GM18499 (cell line): ENCODE data around the gene XXYLT1.
"Not testable (repeated sequence)": the region's sequence is repeated elsewhere in the genome, so short reads cannot be mapped to it uniquely, and the experiment has no call there.

Experiments used
- ATAC-seq: cut with Tn5 transposase; IDR thresholded peaks from one replicate; pipeline ENCODE4 v1.9.1; 2021; ENCODE audit warnings: moderate number of reproducible peaks; ENCODE audit not compliant: insufficient read depth, unreplicated experiment

XXYLT1 gene

DNA sequence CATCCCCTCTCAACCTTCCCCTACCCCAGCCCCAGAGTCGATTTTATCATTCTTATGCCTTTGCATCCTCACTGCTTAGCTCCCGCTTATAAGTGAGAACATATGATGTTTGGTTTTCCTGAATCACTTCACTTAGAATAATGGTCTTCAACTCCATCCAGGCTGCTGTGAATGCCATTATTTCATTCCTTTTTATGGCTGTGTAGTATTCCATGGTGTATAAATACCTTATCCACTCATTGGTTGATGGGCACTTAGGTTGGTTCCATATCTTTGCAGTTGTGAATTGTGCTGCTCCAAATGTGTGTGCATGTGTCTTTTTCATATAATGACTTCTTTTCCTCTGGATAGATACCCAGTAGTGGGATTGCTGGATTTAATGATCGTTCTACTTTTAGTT is 233.4 kb downstream of the XXYLT1 start:
- ATAC-seq: not testable (repeated sequence)

DNA sequence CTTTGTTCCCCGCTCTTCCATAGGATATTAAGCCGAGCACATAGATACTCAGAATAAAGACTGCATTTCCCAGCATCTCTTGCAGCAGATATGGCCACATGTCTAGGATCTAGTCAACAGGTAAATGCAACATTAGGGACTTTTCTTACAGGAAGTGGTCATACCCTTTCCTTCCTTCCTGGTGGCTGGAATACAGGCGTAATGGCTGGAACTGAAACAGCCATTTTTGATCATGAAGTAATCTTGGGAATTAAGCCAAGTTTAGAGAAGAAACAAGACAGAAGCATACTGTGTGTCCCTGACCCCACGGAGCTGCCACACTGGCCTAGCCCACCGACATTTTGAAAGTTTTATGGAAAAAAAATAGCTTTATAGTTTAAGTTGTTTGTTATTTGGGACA is 234.0 kb downstream of the XXYLT1 start:
- ATAC-seq: no peak

DNA sequence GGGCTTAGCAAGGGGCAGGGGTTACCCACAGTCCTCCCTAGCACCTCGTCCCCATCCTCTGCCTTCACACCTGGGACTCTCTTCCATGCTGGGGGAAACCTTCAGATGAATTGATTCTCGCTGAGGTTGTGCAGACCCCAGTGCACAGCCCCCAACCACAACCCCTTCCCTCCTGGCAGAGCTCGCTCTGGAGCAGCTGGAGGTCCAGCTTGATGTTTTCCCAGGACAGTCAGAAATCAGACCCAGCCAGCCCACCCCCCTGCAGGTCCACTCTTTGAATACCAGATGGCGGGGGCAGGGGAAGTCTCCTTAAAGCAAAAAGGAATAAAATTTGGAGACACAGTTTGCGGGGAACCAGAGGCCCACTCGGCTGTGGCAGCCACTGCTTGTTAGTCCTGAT is 234.4 kb downstream of the XXYLT1 start:
- ATAC-seq: no peak

DNA sequence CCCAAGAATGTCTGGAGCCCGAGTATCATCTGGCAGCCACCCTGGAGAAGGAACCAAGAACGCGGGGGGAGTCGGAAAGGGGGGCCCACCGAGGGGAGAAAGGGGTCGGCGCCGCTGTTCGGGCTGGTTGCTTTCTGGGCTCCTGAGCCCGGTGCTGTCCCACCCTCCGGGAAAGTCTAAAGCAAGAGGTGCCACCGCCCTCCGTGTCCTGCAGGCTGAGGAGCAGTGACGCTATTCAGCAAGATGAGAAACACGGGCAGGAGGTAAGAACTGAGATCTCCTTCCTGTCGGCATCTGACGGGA is 234.8 kb downstream of the XXYLT1 start:
- ATAC-seq: no peak

DNA sequence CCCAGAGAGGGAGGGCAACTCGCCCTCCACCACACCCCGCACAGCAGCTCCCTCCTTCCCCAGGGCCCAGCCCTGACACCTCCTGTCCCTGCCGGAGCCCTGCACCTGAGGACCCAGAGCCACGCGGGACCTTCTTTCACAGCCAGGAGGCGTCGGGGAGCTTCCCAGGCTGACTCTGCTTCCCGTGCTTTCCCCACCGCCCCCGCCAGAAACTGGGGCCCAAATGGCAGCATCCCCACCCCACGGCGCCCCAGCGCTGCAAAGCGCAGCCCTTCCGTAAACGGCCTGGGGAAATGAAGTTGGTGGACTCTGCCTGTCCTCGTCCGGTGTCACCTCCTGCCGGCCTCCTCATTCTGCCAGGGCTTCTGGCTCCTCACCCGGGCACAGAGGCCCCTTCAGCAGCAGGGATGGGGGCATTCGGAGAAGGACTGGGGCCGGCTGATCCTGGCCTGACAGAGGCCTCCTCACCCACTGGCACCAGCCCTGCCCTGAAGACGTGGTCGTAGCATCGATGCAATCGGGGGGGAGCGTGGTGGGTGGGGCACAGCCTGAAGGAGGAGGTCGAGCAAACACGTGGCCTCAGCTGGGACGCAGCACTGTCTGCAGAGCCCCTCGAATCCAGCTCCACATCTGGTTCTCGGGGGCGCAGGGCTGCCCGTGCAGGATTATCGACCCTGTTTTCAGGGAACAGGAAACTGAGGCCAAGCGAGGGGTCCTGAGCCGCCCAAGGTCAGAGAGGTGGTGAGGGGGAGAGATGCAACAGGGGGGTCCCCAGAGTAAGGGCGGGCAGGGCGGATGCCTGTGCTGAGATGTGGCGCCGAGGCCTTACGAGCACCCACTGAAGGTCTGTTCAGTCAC is 235.4 kb downstream of the XXYLT1 start:
- ATAC-seq: no peak

DNA sequence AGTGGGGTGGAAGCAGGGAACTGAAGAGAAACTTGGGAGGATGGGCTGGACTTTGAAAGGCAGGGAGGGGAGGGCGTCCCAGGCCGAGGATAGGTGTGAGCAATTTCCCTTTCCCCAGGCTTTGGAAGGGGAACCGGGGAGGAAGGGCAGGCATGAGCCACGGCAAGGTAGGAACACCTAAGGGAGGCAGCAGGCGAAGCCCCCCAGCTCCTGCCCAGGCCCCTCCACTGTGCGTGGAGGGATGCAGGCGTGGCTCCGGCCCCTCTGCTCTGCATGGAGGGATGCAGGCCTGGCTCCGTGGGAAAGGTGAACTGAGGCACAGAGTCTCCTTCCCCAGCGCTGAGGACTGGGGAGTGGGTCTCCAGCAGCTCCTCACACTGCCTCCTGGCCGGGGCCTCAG is 236.4 kb downstream of the XXYLT1 start:
- ATAC-seq: no peak

DNA sequence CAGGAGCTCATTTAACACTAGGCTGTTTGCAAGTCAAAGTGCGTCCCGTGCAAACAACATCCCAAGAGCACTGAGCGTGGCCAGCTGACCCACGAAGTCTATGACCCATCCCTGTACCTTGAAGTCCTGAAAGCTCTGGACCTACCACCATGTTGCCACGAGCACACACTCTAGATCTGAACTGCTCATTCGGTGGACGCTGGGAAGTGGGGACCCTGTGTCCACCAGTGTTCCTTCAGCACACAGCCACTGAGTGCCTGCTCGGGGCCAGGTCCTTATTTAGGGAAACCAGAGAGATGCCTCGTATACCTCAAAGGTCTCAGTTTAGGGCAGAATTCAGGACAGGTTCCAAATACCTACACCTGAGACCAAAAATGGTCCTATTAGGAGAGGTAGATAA is 236.9 kb downstream of the XXYLT1 start:
- no peak for ATAC-seq

DNA sequence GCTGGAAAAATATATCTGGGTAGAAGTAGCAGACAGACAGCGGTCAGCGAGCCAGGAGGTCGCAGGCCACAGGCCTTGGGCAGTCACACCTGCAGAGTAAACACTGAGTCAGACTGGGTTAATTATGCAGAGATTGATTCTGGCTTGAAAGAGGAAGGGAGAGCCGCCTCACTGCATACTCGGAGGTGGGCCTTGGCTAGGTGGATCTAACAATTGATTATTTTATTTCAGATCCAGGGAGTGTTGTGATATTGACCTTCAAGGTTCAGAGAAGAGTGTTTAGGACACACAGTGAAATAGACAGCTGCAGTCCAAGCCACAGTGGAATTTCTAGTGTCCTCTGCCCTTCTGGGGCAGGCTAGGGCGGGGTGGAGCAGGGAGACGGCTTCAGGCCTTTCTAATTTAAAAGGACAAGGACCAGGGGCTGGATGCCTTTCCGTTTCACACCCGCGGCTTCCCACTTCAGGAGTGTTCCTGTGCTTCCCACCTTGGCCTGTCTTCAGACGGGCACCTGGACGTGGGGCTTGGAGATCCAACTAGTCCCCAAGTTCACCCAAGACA is 237.3 kb downstream of the XXYLT1 start:
- ATAC-seq: no peak

DNA sequence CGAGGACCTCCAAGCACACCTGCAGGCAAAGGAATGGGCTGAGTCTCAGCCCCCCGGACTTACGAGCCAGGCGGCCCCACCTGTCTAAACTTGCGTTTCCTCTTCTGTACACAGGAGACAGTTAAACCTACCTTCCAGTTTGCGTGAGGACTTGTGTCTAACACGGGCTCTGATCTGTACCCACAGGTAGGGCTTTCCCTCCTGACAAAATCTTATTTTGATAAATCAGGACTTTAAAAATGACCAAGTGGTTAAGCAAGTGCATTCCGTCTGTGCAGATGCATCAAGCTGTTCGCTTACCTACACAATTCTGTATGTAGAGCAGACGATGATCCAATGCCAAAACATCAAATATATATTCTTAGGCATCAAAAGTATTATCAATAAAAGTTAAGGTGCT is 238.0 kb downstream of the XXYLT1 start:
- no peak for ATAC-seq

DNA sequence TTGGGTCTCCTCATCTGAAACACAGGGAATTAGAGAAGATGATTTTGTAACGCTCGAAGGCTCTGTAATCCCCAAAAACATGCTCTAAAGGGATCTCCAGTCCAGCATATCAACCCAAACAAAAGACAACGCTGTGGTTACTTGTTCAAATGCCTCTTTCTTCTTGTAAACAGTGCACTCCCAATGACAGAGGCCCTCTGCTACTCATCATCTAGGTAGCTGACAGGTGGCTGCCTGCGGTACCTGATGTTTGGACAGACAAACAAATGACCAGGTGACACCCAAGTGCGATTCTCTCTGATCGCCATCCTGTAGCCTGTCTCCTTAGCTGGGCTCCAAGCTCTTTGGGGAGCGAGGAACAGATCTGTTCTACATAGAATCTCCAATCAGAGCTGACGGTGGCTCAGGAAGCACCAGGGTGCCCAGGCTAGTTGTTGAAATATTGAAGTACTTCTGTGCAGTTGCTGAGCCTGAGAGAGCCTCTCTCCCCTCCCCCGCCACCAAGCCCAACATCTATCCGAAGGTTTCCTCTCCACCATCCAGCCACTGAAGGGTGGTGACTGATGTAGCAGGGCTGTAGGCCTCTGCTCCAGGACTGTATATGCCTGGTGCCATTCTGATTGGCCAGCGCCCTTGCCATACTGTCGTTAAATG is 238.7 kb downstream of the XXYLT1 start:
- ATAC-seq: no peak

DNA sequence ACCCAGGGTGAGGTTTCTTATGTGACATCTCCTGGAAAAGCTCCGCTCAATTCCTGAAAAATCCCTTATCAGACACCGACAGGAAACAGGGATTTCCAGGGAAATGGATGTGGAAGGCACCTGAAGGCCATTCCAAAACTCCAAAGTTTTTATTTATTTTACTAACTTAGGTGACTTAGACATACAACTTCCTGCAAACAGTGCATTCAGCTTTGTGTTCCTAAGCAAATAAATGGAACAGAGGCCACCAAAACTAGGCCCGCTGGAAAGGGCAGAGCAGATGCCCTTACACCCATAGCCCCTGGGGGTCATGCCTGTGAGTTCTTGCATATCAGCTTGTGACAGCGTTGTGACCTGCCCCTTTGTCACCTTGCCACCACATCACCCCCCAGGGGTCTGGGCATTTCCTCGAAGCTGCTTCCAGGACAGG is 239.4 kb downstream of the XXYLT1 start:
- no peak for ATAC-seq

DNA sequence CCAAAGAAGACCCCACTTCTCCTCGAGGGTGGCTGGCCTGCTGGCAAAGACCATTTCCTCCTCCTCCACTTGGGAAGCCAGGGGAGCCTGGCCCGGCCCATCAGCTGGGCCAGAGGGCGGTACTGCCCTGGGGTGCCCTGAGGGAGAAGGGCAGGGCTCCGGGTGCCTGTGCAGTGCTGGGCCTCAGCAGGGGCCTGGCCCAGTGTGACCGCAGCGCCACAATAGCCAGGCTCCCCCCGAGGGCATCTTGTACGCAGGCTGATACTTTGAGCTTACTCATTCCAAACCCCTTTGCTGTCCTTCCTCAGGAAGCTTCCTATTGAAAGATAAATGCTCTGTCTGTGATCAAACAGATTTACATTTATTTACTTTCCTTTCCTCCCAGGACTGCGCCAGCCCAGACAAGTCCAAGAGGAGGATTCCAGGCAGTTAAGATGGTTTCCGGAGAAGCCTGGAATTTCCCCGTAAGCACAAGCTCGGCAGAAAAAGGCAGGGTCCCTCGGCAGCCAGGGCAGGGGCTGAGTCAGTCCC is 240.1 kb downstream of the XXYLT1 start:
- no peak for ATAC-seq

DNA sequence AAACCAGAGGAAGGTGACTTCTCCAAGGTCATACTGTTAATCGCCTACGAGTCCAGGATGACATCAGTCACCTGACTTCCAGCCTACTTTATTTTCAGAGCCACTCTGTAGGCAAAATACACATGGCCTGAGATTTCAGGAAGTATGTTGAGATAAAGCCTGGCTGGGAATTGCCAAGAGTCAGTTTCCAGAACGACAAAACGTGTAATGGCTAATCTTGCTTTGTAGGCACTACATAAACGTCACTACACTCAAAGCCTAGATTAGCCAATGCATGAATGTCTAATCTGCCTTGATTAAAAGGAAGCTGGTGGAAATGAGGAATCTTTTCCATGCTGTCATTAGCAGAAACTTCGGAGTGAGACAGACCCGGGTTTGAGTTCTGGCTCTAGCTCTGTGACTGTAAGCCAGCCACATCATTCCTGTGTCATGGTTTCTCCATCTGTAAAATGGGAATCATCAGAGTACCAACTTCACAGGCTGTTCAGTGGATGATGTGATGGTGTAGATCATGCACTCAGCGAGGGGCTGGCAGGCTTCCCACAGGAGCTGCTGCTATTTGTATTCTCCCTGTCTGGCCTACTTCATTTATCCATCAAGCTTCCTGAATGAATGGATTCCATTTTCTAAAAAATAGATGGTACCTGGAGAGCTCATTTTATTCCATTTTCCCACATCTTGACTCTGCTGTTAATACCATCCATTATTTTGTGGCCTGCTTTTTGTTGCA is 241.9 kb downstream of the XXYLT1 start:
- ATAC-seq: no peak

DNA sequence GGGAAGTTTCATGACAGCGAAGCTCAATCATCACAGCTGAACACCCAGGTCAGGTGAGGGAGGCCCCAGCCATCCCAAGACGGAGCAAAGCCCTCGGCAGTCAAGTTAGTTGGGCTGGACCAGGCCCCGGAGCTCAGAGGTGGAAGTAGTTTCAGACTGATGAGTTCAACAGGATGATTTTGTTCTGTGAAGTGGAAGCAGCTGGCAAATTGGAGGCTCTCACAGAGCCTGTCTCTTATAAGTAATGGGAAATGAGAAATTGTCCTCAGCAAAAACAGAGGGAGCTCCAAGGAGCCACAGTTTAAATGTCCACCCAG is 245.1 kb downstream of the XXYLT1 start:
- ATAC-seq: no peak

DNA sequence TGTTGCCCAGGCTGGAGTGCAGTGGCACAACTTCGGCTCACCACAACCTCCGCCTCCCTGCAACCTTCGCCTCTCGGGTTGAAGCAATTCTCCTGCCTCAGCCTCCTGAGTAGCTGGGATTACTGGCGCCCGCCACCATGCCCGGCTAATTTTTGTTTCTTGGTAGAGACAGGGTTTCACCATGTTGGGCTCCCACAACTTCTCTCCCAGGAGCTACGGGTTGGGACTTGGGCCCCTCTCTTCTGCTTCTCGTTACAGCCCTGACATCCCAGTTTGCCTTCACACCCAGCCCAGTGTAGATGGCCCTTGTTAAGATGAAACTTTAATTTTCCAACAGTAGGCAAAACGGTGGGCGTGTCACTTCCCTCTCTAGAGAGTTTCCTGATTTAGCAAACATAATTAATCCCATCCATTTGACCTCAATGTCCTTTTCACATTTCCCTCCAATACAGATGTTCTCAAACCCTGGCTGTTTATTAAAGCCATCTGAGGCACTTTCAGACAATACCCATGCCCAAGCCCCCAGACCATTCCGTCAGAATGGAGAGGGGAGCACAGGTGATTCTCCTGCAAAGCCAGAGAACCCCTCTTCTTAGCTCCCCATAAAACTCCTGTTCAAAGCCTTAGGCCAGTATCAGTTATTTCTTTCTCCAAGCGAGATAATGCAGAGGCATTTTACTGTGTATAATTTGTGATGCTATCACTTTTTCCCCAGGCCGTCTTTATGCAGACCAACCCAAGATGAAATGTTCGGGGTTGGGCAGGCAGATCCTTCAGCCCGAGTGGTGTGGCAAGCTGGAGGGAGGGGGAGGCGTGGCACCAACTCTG is 245.7 kb downstream of the XXYLT1 start:
- no peak for ATAC-seq

DNA sequence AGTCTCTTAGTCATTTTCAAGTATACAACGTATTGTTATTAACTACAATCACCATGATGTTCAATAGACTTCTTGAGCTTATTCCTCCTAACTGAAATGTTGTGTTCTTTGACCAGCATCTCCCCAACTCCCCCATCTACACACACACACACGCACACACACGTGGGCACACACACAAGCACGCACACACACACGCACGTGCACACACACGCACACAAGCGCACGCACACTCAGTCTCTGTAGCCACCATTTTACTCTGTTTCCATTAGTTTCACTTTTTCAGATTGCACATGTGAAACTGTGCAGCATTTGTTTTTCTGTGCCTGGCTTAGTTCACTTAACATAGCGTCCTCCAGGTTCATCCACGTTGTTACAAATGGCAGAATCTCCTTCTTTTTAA is 247.0 kb downstream of the XXYLT1 start:
- no peak for ATAC-seq

DNA sequence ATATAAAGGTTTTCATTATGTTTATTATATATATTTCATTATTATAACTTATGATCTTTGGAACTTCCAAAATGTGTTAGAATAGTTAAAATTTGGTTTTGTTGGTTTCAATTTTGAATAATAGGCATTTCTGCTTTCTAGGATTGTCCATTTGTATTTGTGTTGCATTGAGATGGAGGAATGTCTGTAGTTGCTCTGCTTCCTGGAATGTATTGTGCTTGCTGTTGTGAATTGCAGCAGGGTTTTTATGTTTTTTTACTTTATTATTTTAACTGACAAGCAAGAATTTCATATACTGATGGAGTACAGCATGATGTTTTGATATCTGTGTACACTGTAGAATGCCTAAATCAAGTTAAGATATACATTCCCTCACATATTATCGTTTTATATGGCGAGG is 247.4 kb downstream of the XXYLT1 start:
- ATAC-seq: no peak

DNA sequence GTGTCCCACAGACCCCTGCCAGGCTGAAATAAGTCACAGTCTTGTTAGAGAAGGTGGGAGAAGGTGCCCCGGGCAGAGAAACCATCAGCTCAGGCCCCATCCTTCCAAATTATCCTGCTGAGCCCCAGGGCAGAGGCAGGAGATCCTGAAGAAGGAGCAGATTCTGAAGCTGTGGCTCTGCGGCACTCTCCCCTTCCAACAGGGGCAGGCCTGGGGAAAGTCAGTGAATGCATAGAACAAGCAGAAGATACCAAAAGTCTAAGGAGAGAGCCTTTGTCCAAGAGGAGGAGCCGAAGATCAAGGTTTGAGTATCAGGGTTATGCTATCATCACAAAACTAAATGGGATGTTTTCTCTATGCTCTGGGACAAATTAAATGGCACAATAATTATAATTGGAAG is 249.3 kb downstream of the XXYLT1 start:
- ATAC-seq: no peak

DNA sequence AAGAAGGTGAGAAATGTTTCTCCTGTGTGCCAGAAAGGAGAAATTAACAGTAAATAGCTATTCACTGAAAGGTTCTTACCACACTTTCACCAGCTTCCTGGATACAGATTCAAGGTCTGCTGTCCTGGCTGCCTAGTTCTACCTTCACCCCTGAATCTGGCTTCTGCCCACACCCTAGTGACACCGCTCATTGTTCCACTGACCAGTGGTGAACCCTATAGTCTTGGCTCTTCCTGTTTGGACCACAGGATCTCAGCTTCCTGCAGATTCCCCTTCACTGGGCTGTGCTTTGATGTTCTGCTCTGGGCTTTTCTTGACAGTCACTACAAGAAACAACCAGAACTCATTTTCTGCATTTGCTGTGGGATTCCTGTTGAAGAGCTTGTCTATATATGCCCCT is 250.0 kb downstream of the XXYLT1 start:
- ATAC-seq: no peak

DNA sequence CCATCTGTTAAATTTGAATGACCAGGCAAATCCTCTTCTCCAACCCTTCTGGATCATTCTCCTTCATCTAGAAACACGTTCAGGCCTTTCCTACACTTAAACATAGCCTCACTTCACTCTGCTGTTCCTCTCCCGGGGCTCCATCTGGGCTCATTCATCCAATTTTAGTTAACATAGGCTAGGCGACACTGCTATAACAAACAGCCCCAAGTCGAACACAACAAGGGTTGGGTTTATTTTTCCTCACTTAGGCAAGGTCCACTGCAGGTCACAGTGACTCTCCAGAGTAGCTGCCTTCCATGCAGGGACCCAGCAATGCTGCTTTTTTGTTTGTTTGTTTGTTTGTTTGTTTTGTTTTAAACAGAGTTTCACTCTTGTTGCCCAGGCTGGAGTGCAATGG is 250.8 kb downstream of the XXYLT1 start:
- no peak for ATAC-seq
